Epithelial cell of proximal tubule (primary cell): Measurements from ENCODE around the gene SULT1A2. TPM values are rescaled to one million over a fixed set of nuclear protein-coding genes. Genes with fewer than 3 reads are reported as not detected.
"Not testable (repeated sequence)": the region's sequence is repeated elsewhere in the genome, so short reads cannot be mapped to it uniquely, and the experiment has no call there.

ENCODE experiments used
- DNase-seq: peaks from one replicate; pipeline ENCODE4 v3.0.0-alpha.2; 2011; ENCODE audit warnings: low read depth
- H3K4me3 ChIP-seq: 2 replicates; pipeline ENCODE4 v1.5.1; 2011; ENCODE audit warnings: low read depth, mild to moderate bottlenecking, low read length
- CTCF ChIP-seq: conservative IDR thresholded peaks from 2 replicates; pipeline ENCODE4 v1.5.1; 2012; ENCODE audit warnings: low read depth, mild to moderate bottlenecking, low read length
- total RNA-seq: library from RNA; depleted of rRNA; stranded (reverse); fragments of >200 nt; gene quantifications from 2 replicates; pipeline ENCODE4 v1.2.3, GENCODE V29; 2015

The SULT1A2 gene
- total RNA-seq, 1 donor from 2014 or later: 0.17 TPM

DNA sequence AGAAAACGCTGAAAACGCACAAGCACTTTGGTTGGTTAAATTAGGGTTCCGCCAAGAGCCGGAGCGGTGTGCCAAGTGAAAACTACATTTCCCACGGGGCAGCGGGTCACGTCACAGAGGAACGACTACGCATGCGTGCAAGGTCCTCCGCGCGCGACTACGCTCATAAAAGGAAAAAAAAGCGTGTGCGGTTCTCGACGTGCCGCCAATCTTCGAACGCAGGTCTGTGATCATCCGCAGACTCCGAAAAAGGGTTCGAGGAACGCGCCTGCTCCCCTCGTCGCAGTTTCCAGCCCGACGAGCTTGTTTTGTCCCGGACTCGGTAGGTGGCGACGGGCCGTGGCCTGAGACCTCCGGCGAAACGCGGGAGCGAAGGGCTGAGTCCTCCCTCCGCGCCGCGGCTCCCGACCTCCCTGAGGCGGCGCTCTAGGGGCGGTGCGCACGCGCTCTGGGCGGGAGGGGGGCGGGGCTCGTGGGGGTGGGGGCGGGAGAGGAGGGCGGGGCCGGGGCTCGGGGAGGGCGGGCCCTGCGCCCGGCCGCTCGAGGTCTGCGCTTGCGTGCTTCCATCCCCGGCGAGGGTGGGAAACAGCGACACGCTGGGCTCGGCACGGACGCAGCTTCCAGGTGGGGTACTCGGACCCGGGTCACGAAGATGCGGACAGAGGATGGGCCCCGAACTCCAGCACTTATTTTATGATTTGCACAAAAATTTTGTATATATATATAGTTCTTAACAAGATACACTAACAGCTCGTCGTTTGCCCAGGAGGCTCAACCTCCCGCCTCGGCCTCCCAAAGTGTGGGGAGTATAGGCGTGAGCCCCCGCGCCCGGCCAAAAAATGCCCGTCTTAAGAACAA is 42.8 kb downstream of the SULT1A2 start, which contains the start of gene SGF29:
SGF29 (plus strand) TSS at position 145 of the 858 bp plus-strand sequence. CDS start 27,150 bp downstream, outside the sequence.
- peak; percentile 50 for DNase-seq
- TF ChIP-seq CTCF: no peak
- H3K4me3 ChIP-seq: peak within 1 kb of the TSS; percentile 85

- no peak for DNase-seq
- H3K4me3 ChIP-seq: no peak overlapping the region
- peak; percentile 75 for TF ChIP-seq CTCF
These were observed 47.5 kb downstream of the SULT1A2 start for GRCh38 chr16:28549301-28549899.

- DNase-seq: no peak
- no peak for TF ChIP-seq CTCF
- H3K4me3 ChIP-seq: no peak overlapping the region
These were observed 48.5 kb downstream of the SULT1A2 start for GRCh38 chr16:28548306-28548802.

- DNase-seq: no peak
- no peak overlapping the region for H3K4me3 ChIP-seq
- no peak for TF ChIP-seq CTCF
These were observed 50.2 kb downstream of the SULT1A2 start for GRCh38 chr16:28546626-28547025.

- H3K4me3 ChIP-seq, DNase-seq: not testable (repeated sequence)
These were observed 50.9 kb downstream of the SULT1A2 start for GRCh38 chr16:28545964-28546363.

- no peak for DNase-seq
- no peak for TF ChIP-seq CTCF
- no peak overlapping the region for H3K4me3 ChIP-seq
These were observed 51.9 kb downstream of the SULT1A2 start for GRCh38 chr16:28544998-28545397.

GRCh38 chr16:28543072-28543471 is 53.8 kb downstream of the SULT1A2 start:
- H3K4me3 ChIP-seq: peak overlapping the region; percentile 18
- no peak for TF ChIP-seq CTCF
- no peak for DNase-seq
